GM12878 (cell line): ENCODE measurements around the gene GNG12. TPM values are rescaled to one million over a fixed set of nuclear protein-coding genes. Genes with fewer than 3 reads are reported as not detected.

Experiments used
- ATAC-seq: fragments of 200-7000 bp; cut with Tn5 transposase; 3 replicates; pipeline ENCODE4 v1.9.1; 2020; ENCODE audit warnings: mild to moderate bottlenecking, moderate library complexity
- BruUV-seq: library from RNA; stranded (reverse); fragments of 400-500 nt; replicated peaks from 2 replicates; lab custom pipeline; 2021; lab: Mats Ljungman, UMichigan
- CTCF ChIA-PET: fragments of 300-600 bp; sonication (Branson Sonifier 250); formaldehyde crosslinking; extraction: SDS; loops from one replicate; lab custom pipeline; 2021; ENCODE audit warnings: inconsistent platforms; lab: Yijun Ruan, JAX
- POLR2A ChIA-PET: fragments of 350-600 bp; formaldehyde crosslinking; extraction: SDS; loops from one replicate; lab custom pipeline; 2021; ENCODE audit warnings: inconsistent platforms; lab: Charles Lee
- RAD21 ChIA-PET: fragments of 300-600 bp; sonication (Branson Sonifier 250); formaldehyde crosslinking; loops from one replicate; lab custom pipeline; 2023; ENCODE audit warnings: antibody characterized with exemption; ENCODE audit not compliant: unreplicated experiment; lab: Charles Lee
- SMC1A ChIA-PET: fragments of 300-600 bp; sonication (Branson Sonifier 250); formaldehyde crosslinking; loops from one replicate; lab custom pipeline; 2023; ENCODE audit not compliant: unreplicated experiment, uncharacterized antibody; lab: Charles Lee
- DNase-seq: peaks from one replicate; pipeline ENCODE4 v3.0.0-alpha.2; 2011; ENCODE audit warnings: low read depth, low spot score
- FAIRE-seq: peaks from 3 replicates; lab custom pipeline; 2011; peaks lifted over from hg19 to GRCh38; lab: Jason Lieb, UNC
- H2AFZ ChIP-seq: 2 replicates; pipeline ENCODE4 v1.6.0; 2011; ENCODE audit warnings: low read depth, low read length, control low read depth; ENCODE audit not compliant: control insufficient read depth
- H3K27ac ChIP-seq: 2 replicates; pipeline ENCODE4 v1.5.1; 2011; ENCODE audit warnings: control low read depth; ENCODE audit not compliant: control insufficient read depth, insufficient read depth
- H3K27me3 ChIP-seq, 2 experiments: replicated peaks in 1 of 2; 2 replicates each; pipeline versions ENCODE4 v1.6.0 to v1.6.1; 2011; ENCODE audit warnings: low read length in 1 of 2; ENCODE audit not compliant: control insufficient read depth in 2 of 2, insufficient read depth in 2 of 2
- H3K36me3 ChIP-seq, 2 experiments: 2 replicates each; pipeline ENCODE4 v1.5.1; 2011; ENCODE audit warnings: low read length in 1 of 2; ENCODE audit not compliant: control insufficient read depth in 2 of 2, insufficient read depth in 2 of 2
- H3K4me1 ChIP-seq: 2 replicates; pipeline ENCODE4 v1.6.1; 2011; ENCODE audit warnings: mild to moderate bottlenecking, low read length, moderate library complexity, mixed read lengths; ENCODE audit not compliant: control insufficient read depth, insufficient read depth
- H3K4me2 ChIP-seq: 2 replicates; pipeline ENCODE4 v1.6.0; 2011; ENCODE audit warnings: control low read depth; ENCODE audit not compliant: control insufficient read depth, insufficient read depth
- H3K4me3 ChIP-seq: fragments of 200-600 bp; sonication (generic); 2 replicates; pipeline ENCODE4 v1.5.1; 2016
- H3K79me2 ChIP-seq: 2 replicates; pipeline ENCODE4 v1.6.0; 2011; ENCODE audit warnings: low read length; ENCODE audit not compliant: control insufficient read depth, insufficient read depth
- H3K9ac ChIP-seq: 2 replicates; pipeline ENCODE4 v1.8.0; 2011; ENCODE audit warnings: low read length, control low read depth, mixed read lengths; ENCODE audit not compliant: control insufficient read depth, insufficient read depth
- H3K9me3 ChIP-seq: replicated peaks from 3 replicates; pipeline ENCODE4 v1.5.1; 2011; ENCODE audit warnings: mild to moderate bottlenecking, low read length; ENCODE audit not compliant: control insufficient read depth, insufficient read depth
- H4K20me1 ChIP-seq: 2 replicates; pipeline ENCODE4 v1.6.0; 2011; ENCODE audit not compliant: control insufficient read depth, insufficient read depth
- CEBPB ChIP-seq, 2 experiments: fragments of 150-350 bp in 1 of 2; IDR thresholded peaks; 2 replicates each; pipeline ENCODE4 v1.6.1; 2012 to 2014; ENCODE audit warnings: low read depth in 2 of 2, low read length in 2 of 2, borderline replicate concordance in 1 of 2, inconsistent platforms in 1 of 2
- LARP7 ChIP-seq: fragments of 450-650 bp; IDR thresholded peaks from 2 replicates; pipeline ENCODE4 v1.6.1; 2017; ENCODE audit warnings: mild to moderate bottlenecking
- MLLT1 ChIP-seq: fragments of 450-650 bp; IDR thresholded peaks from 2 replicates; pipeline ENCODE4 v1.6.1; 2016; ENCODE audit warnings: mild to moderate bottlenecking
- MTA2 ChIP-seq: fragments of 450-650 bp; IDR thresholded peaks from 2 replicates; pipeline ENCODE4 v1.6.1; 2016; ENCODE audit warnings: low read depth, mild to moderate bottlenecking, moderate library complexity
- SKIL ChIP-seq: fragments of 450-650 bp; IDR thresholded peaks from 2 replicates; pipeline ENCODE4 v1.6.1; 2017; ENCODE audit warnings: mild to moderate bottlenecking, low read depth, inconsistent platforms; ENCODE audit not compliant: poor library complexity, severe bottlenecking
- SUPT20H ChIP-seq: IDR thresholded peaks from 2 replicates; pipeline ENCODE4 v1.6.1; 2011; ENCODE audit warnings: low read depth, mild to moderate bottlenecking, low read length, moderate library complexity, borderline replicate concordance; ENCODE audit not compliant: control insufficient read depth
- ZNF384 ChIP-seq: IDR thresholded peaks from 2 replicates; pipeline ENCODE4 v1.6.1; 2012; ENCODE audit warnings: low read depth, mild to moderate bottlenecking, low read length, improper control_type of control experiment, borderline replicate concordance
- WGBS: methylation state at CpG from one replicate; pipeline ENCODE4 v1.1.6; 2016; ENCODE audit warnings: low lambda C conversion rate; ENCODE audit not compliant: insufficient replicate concordance, insufficient coverage; ENCODE audit errors: missing lambda C conversion rate; 5-methylcytosine and 5-hydroxymethylcytosine counted together
- in situ Hi-C: fragments of 300-500 bp; cut with MboI; formaldehyde crosslinking; loops from 9 replicates; pipeline ENCODE4 v1.14.3; 2018; ENCODE audit warnings: mixed read lengths
- intact Hi-C: fragments of 100-400 bp; cut with micrococcal nuclease; formaldehyde crosslinking; loops from one replicate; pipeline ENCODE4 v1.14.2; 2022; ENCODE audit not compliant: unreplicated experiment
- polyA plus RNA-seq, 11 experiments: library from polyadenylated mRNA; depleted of rRNA in 4 of 11; unstranded in 6 of 11; stranded (reverse) in 5 of 11; fragments of >200 nt; fragmentation: Nextera tagmentation in 4 of 11; fragmentation: Illumina TruSeq in 1 of 11; extraction: Ambion mirVana in 4 of 11; extraction: Trizol in 1 of 11; gene quantifications; 1 replicate in 1 of 11; 2 replicates in 10 of 11; pipeline versions ENCODE4 v1.2.1 to v1.2.3, GENCODE V29; 2011 to 2016; ENCODE audit warnings: inconsistent platforms in 2 of 11, missing spikeins in 2 of 11, low read depth in 1 of 11
- total RNA-seq, 4 experiments: library from RNA; depleted of rRNA in 3 of 4; stranded (reverse); fragments of >200 nt in 3 of 4; fragmentation: Illumina TruSeq in 1 of 4; extraction: Trizol in 1 of 4; gene quantifications; 2 replicates each; pipeline versions ENCODE4 v1.2.1 to v1.2.3, GENCODE V29; 2013 to 2021

The GNG12 gene
- total and polyA plus RNA-seq, 10 of the 15 experiments (the other 5 are each of a cell fraction or from before 2014, with no cell fraction given) = 0.22 to 32.8 (median 0.35) TPM

- no peaks in the 10 kb centered on the region for H3K9me3 ChIP-seq
- ATAC-seq (no peak), FAIRE-seq (no peak), DNase-seq (no peak)
- no peak overlapping the region for H3K27ac ChIP-seq
- intact Hi-C loops (no loop called here), in situ Hi-C loops (no loop called here)
- no peaks in the 10 kb centered on the region for H3K36me3 ChIP-seq
- no peak overlapping the region for H2AFZ ChIP-seq
- no TSS peak for BruUV-seq
- H4K20me1 ChIP-seq = no peaks in the 10 kb centered on the region
- WGBS = 40% methylated on average over 8 of the region's 8 CpGs
- H3K9ac ChIP-seq = no peak overlapping the region
- no peaks in the 10 kb centered on the region for H3K4me1 ChIP-seq
- SMC1A ChIA-PET = interaction anchor here (1.0 to 12.3 kb wide), 10 partner anchors 9 to 263 kb away, joined by 3 to 389 read pairs (median 6); no protein-coding TSS in a partner anchor
- H3K4me3 ChIP-seq = no peak overlapping the region
- CTCF ChIA-PET = interaction anchor here (1.0 to 4.3 kb wide), 12 partner anchors 9 to 55 kb away, joined by 3 to 24 read pairs (median 6); no protein-coding TSS in a partner anchor
- no peak overlapping the region for H3K4me2 ChIP-seq
- TF ChIP-seq SKIL (no peak), MLLT1 (no peak), CEBPB (IDR thresholded peaks at IDR 0.05; ENCODE audit: borderline replicate concordance in 1 of 2, low read depth in 2 of 2, low read length in 2 of 2) (no peak), ZNF384 (no peak), MTA2 (no peak), LARP7 (no peak), SUPT20H (no peak)
- RAD21 ChIA-PET = interaction anchor here (0.7 to 9.5 kb wide), 10 partner anchors 10 to 41 kb away, joined by 3 to 87 read pairs (median 16); no protein-coding TSS in a partner anchor
- no peaks in the 10 kb centered on the region; a peak in 2 of 4 replicates for H3K27me3 ChIP-seq
- no peaks in the 10 kb centered on the region for H3K79me2 ChIP-seq
- POLR2A ChIA-PET = interaction anchor here (1.1 to 4.0 kb wide), 8 partner anchors 7 to 41 kb away, joined by 3 to 17 read pairs (median 15); no protein-coding TSS in a partner anchor
Observed at GRCh38 chr1:67795179-67795912, 37.9 kb downstream of the GNG12 start.
